Neural progenitor cell (in vitro differentiated cells): Measurements from ENCODE around the gene MFAP2. TPM values are rescaled to one million over a fixed set of nuclear protein-coding genes. Genes with fewer than 3 reads are reported as not detected.
A peak's percentile ranks its signal among the peaks of the same experiment; 100 is the strongest.

ENCODE experiments used
- DNase-seq: peaks from one replicate; pipeline ENCODE4 v3.0.0-alpha.2; 2016; ENCODE audit warnings: low spot score
- H2AFZ ChIP-seq: fragments of 200-600 bp; sonication (generic); replicated peaks from 2 replicates; pipeline ENCODE4 v1.6.1; 2016; ENCODE audit warnings: antibody characterized with exemption
- H3F3A ChIP-seq: fragments of 200-600 bp; sonication (generic); 2 replicates; pipeline ENCODE4 v1.6.1; 2016; ENCODE audit warnings: antibody characterized with exemption, low read depth
- H3K27ac ChIP-seq: fragments of 200-600 bp; sonication (generic); 2 replicates; pipeline ENCODE4 v1.5.1; 2016; ENCODE audit warnings: mild to moderate bottlenecking
- H3K27me3 ChIP-seq: fragments of 200-600 bp; sonication (generic); 2 replicates; pipeline ENCODE4 v1.6.1; 2016; ENCODE audit warnings: mild to moderate bottlenecking, moderate library complexity
- H3K36me3 ChIP-seq: fragments of 200-600 bp; sonication (generic); 2 replicates; pipeline ENCODE4 v1.5.1; 2016
- H3K4me1 ChIP-seq: fragments of 200-600 bp; sonication (generic); 2 replicates; pipeline ENCODE4 v1.6.1; 2016; ENCODE audit warnings: mixed run types
- H3K4me2 ChIP-seq: fragments of 200-600 bp; sonication (generic); 2 replicates; pipeline ENCODE4 v1.6.1; 2016
- H3K4me3 ChIP-seq: fragments of 200-600 bp; sonication (generic); 2 replicates; pipeline ENCODE4 v1.5.1; 2016
- H3K79me2 ChIP-seq: fragments of 200-600 bp; sonication (generic); 2 replicates; pipeline ENCODE4 v1.6.1; 2016; ENCODE audit warnings: low read depth
- H3K9ac ChIP-seq: fragments of 200-600 bp; sonication (generic); 2 replicates; pipeline ENCODE4 v1.6.1; 2016
- H3K9me3 ChIP-seq: fragments of 200-600 bp; sonication (generic); 2 replicates; pipeline ENCODE4 v1.5.1; 2016; ENCODE audit warnings: low read depth
- H4K20me1 ChIP-seq: fragments of 200-600 bp; sonication (generic); 2 replicates; pipeline ENCODE4 v1.6.1; 2016; ENCODE audit warnings: low read depth
- H3K27ac Mint-ChIP-seq: 3 replicates; pipeline ENCODE4 v1.8.0; 2021; ENCODE audit warnings: mixed read lengths
- H3K27me3 Mint-ChIP-seq: 2 replicates; pipeline ENCODE4 v1.8.0; 2022; ENCODE audit warnings: low read depth, mild to moderate bottlenecking, inconsistent platforms, moderate library complexity, mixed read lengths; ENCODE audit not compliant: insufficient read depth
- H3K36me3 Mint-ChIP-seq: 3 replicates; pipeline ENCODE4 v1.8.0; 2021; ENCODE audit warnings: mixed read lengths
- H3K4me1 Mint-ChIP-seq: 3 replicates; pipeline ENCODE4 v1.8.0; 2021; ENCODE audit warnings: mixed read lengths
- H3K4me3 Mint-ChIP-seq: 3 replicates; pipeline ENCODE4 v1.8.0; 2021; ENCODE audit warnings: mild to moderate bottlenecking, moderate library complexity, mixed read lengths
- H3K9me3 Mint-ChIP-seq: 3 replicates; pipeline ENCODE4 v1.8.0; 2020; ENCODE audit warnings: mixed read lengths
- EZH2 ChIP-seq: fragments of 200-600 bp; sonication (generic); IDR thresholded peaks from 2 replicates; pipeline ENCODE4 v1.6.1; 2017; ENCODE audit warnings: antibody characterized with exemption, mild to moderate bottlenecking, moderate library complexity
- EZH2phosphoT487 ChIP-seq: fragments of 200-600 bp; sonication (generic); IDR thresholded peaks from 2 replicates; pipeline ENCODE4 v1.6.1; 2017; ENCODE audit warnings: antibody characterized with exemption
- total RNA-seq: library from RNA; depleted of rRNA; stranded (reverse); fragments of >200 nt; gene quantifications from 2 replicates; pipeline ENCODE4 v1.2.3, GENCODE V29; 2015; ENCODE audit warnings: low replicate concordance
- TF ChIP-seq, protein P1 (sequence below): fragments of 200-600 bp; sonication (generic); IDR thresholded peaks from 2 replicates; pipeline ENCODE4 v1.5.1; 2017; ENCODE audit warnings: antibody characterized with exemption, mild to moderate bottlenecking

Gene MFAP2
- total RNA-seq, 1 donor from 2014 or later, result 68.8 TPM

GRCh38 chr1:16925635-16926490 lies 54.6 kb downstream of the MFAP2 start:
- H3F3A ChIP-seq, result peaks cover 43% of the 10 kb centered on the region
- H3K4me1 Mint-ChIP-seq, result peaks cover 80% of the 10 kb centered on the region
- peaks cover 4% of the 10 kb centered on the region for H3K27me3 Mint-ChIP-seq
- H3K27me3 ChIP-seq, result no peaks in the 10 kb centered on the region
- H3K4me3 ChIP-seq, result peak overlapping the region; percentile 14
- TF ChIP-seq EZH2phosphoT487 (no peak), EZH2 (no peak)
- TF ChIP-seq, protein P1, sequence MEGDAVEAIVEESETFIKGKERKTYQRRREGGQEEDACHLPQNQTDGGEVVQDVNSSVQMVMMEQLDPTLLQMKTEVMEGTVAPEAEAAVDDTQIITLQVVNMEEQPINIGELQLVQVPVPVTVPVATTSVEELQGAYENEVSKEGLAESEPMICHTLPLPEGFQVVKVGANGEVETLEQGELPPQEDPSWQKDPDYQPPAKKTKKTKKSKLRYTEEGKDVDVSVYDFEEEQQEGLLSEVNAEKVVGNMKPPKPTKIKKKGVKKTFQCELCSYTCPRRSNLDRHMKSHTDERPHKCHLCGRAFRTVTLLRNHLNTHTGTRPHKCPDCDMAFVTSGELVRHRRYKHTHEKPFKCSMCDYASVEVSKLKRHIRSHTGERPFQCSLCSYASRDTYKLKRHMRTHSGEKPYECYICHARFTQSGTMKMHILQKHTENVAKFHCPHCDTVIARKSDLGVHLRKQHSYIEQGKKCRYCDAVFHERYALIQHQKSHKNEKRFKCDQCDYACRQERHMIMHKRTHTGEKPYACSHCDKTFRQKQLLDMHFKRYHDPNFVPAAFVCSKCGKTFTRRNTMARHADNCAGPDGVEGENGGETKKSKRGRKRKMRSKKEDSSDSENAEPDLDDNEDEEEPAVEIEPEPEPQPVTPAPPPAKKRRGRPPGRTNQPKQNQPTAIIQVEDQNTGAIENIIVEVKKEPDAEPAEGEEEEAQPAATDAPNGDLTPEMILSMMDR, result no peak
- no peak overlapping the region for H3K9ac ChIP-seq
- no peaks in the 10 kb centered on the region for H3K9me3 ChIP-seq
- no peak overlapping the region for H2AFZ ChIP-seq
- H4K20me1 ChIP-seq, result peaks cover 13% of the 10 kb centered on the region
- no peaks in the 10 kb centered on the region for H3K36me3 ChIP-seq
- no peaks in the 10 kb centered on the region for H3K9me3 Mint-ChIP-seq
- H3K4me3 Mint-ChIP-seq, result peak overlapping the region; percentile 73
- H3K27ac Mint-ChIP-seq, result peak overlapping the region; percentile 100
- no peak for DNase-seq
- H3K36me3 Mint-ChIP-seq, result peaks cover 10% of the 10 kb centered on the region
- peak overlapping the region; percentile 74 for H3K4me2 ChIP-seq
- H3K27ac ChIP-seq, result no peak overlapping the region
- H3K4me1 ChIP-seq, result peaks cover 34% of the 10 kb centered on the region
- peaks cover 68% of the 10 kb centered on the region for H3K79me2 ChIP-seq

- Mint-ChIP-seq H3K27ac (peak overlapping the region; percentile 84), H3K9me3 (no peaks in the 10 kb centered on the region), H3K4me3 (peak overlapping the region; percentile 54), H3K36me3 (peaks cover 8% of the 10 kb centered on the region), H3K27me3 (peaks cover 4% of the 10 kb centered on the region), H3K4me1 (peaks cover 79% of the 10 kb centered on the region)
- Histone ChIP-seq H3K36me3 (no peaks in the 10 kb centered on the region), H3K4me2 (no peak overlapping the region), H2AFZ (no peak overlapping the region), H3K27ac (no peak overlapping the region), H3K4me3 (no peak overlapping the region), H3K9me3 (no peaks in the 10 kb centered on the region), H3F3A (peaks cover 45% of the 10 kb centered on the region), H3K79me2 (peaks cover 68% of the 10 kb centered on the region), H4K20me1 (peaks cover 13% of the 10 kb centered on the region), H3K27me3 (no peaks in the 10 kb centered on the region), H3K9ac (no peak overlapping the region), H3K4me1 (peaks cover 34% of the 10 kb centered on the region)
- TF ChIP-seq EZH2 (no peak), EZH2phosphoT487 (no peak)
- TF ChIP-seq, protein P1, result no peak
- DNase-seq, result no peak
Observed at GRCh38 chr1:16924919-16925477, 55.4 kb downstream of the MFAP2 start.

Other genes with a start within 250 kb of the MFAP2 start
- gene RNU1-4, start 240.1 kb downstream of the MFAP2 start, total RNA-seq, result under 0.01 TPM in 2 replicates
- under 0.01 TPM in 2 replicates for gene RNU1-2, start 84.6 kb downstream of the MFAP2 start, total RNA-seq
- 15.2 and 76.7 TPM in 2 replicates for gene CROCC, start 58.7 kb downstream of the MFAP2 start, total RNA-seq
- 18.8 and 46.6 TPM in 2 replicates for gene ATP13A2, start 31.3 kb upstream of the MFAP2 start, total RNA-seq
- gene SDHB, start 73.4 kb upstream of the MFAP2 start, total RNA-seq, result 53.8 and 61.2 TPM in 2 replicates
- 0.77 and 1.4 TPM in 2 replicates for gene PADI2, start 138.8 kb upstream of the MFAP2 start, total RNA-seq
- gene PADI1, start 224.5 kb upstream of the MFAP2 start, total RNA-seq, result 0.09 and 0.25 TPM in 2 replicates